Endodermal cell (in vitro differentiated cells): Measurements from ENCODE around the gene GALR3. TPM values are rescaled to one million over a fixed set of nuclear protein-coding genes. Genes with fewer than 3 reads are reported as not detected.

Source experiments
- DNase-seq: peaks from one replicate; pipeline ENCODE4 v3.0.0-alpha.2; 2017
- H3K27ac ChIP-seq: 2 replicates; pipeline ENCODE4 v1.5.1; 2013; ENCODE audit warnings: mild to moderate bottlenecking, low read depth, low read length, moderate library complexity
- H3K27me3 ChIP-seq: 2 replicates; pipeline ENCODE4 v1.6.1; 2013; ENCODE audit warnings: mild to moderate bottlenecking, low read length, moderate library complexity; ENCODE audit not compliant: insufficient read depth, control insufficient read depth, poor library complexity, severe bottlenecking
- H3K36me3 ChIP-seq: 2 replicates; pipeline ENCODE4 v1.7.0; 2013; ENCODE audit warnings: mild to moderate bottlenecking, low read length, moderate library complexity; ENCODE audit not compliant: control insufficient read depth, insufficient read depth
- H3K4me1 ChIP-seq: one replicate; pipeline ENCODE4 v1.7.0; 2013; ENCODE audit warnings: low read length; ENCODE audit not compliant: control insufficient read depth, insufficient read depth
- H3K4me3 ChIP-seq: 2 replicates; pipeline ENCODE4 v1.5.1; 2013; ENCODE audit warnings: mild to moderate bottlenecking, low read length, moderate library complexity
- H3K9ac ChIP-seq: 2 replicates; pipeline ENCODE4 v1.6.1; 2013; ENCODE audit warnings: mild to moderate bottlenecking, low read length, moderate library complexity; ENCODE audit not compliant: poor library complexity, severe bottlenecking; ENCODE audit errors: extremely low read depth
- H3K9me3 ChIP-seq: 2 replicates; pipeline ENCODE4 v1.6.1; 2013; ENCODE audit warnings: mild to moderate bottlenecking, low read length, moderate library complexity; ENCODE audit not compliant: control insufficient read depth
- H3K27ac Mint-ChIP-seq: 2 replicates; pipeline ENCODE4 v1.8.0; 2020; ENCODE audit warnings: mixed read lengths
- H3K27me3 Mint-ChIP-seq: 2 replicates; pipeline ENCODE4 v1.8.0; 2021; ENCODE audit warnings: mild to moderate bottlenecking, mixed read lengths; ENCODE audit not compliant: insufficient read depth
- H3K36me3 Mint-ChIP-seq: 2 replicates; pipeline ENCODE4 v1.8.0; 2020; ENCODE audit warnings: low read depth, mixed read lengths
- H3K4me1 Mint-ChIP-seq: 2 replicates; pipeline ENCODE4 v1.8.0; 2020; ENCODE audit warnings: mixed read lengths
- H3K4me3 Mint-ChIP-seq: 2 replicates; pipeline ENCODE4 v1.8.0; 2020; ENCODE audit warnings: mild to moderate bottlenecking, moderate library complexity, mixed read lengths
- H3K9me3 Mint-ChIP-seq: 2 replicates; pipeline ENCODE4 v1.8.0; 2020; ENCODE audit warnings: mild to moderate bottlenecking, mixed read lengths
- WGBS, 2 experiments: methylation state at CpG; one replicate each; pipeline versions ENCODE4 v1.1.5 to v1.1.7; 2013; ENCODE audit warnings: missing lambda C conversion rate in 2 of 2, mixed read lengths in 1 of 2; ENCODE audit not compliant: insufficient coverage in 1 of 2, insufficient read length in 1 of 2; 5-methylcytosine and 5-hydroxymethylcytosine counted together
- total RNA-seq, 2 donors: library from RNA; stranded (reverse); fragmentation: NEBNext Ultra II Directional in 1 of 2; extraction: Animal tissue kit (Norgen Biotek cat#: 25700) in 1 of 2; gene quantifications; 2 replicates in 1 of 2; 3 replicates in 1 of 2; pipeline ENCODE4 v1.2.1, GENCODE V29; 2021
- TF ChIP-seq, protein P1 (sequence below): fragments of 200-600 bp; sonication (generic); conservative IDR thresholded peaks from 2 replicates; pipeline ENCODE4 v1.5.0; 2021; ENCODE audit warnings: antibody characterized with exemption, mild to moderate bottlenecking

GALR3 gene
- total RNA-seq, 2 donors from 2014 or later = 0.40 to 0.77 TPM

DNA sequence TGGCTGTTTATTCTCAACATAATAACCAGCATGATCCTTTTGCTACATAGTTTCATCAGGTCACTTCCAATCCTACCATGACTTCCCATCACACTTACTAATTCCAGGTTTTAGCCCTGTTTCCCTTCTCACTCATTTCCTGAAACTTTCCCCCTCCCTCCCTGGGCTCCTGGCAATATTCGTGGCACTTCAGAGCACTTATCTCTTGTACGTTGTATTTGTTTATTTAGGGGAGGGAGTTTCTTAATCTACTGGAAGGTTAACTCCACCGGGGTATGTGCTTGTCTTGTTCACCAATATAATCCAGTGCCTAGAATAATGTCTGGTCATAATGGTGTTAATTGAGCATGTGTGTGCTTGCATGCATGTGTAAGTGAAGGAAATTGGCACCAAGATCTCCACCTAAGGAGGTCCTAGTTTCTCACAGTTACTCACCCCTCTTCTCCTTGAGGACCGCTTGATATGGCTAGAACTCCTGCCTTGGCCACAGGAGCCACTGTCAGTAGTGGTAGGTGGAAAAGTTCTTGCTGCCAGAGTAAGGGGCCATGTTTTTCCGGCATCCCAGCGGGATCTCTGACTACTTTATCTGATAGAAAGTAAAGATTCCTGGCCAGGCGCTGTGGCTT lies 37.7 kb downstream of the GALR3 start:
- WGBS, 2 experiments = 93 to 95% methylated on average over 3 to 7 of the region's 7 CpGs
- no peak overlapping the region for H3K27ac ChIP-seq
- TF ChIP-seq, protein P1, sequence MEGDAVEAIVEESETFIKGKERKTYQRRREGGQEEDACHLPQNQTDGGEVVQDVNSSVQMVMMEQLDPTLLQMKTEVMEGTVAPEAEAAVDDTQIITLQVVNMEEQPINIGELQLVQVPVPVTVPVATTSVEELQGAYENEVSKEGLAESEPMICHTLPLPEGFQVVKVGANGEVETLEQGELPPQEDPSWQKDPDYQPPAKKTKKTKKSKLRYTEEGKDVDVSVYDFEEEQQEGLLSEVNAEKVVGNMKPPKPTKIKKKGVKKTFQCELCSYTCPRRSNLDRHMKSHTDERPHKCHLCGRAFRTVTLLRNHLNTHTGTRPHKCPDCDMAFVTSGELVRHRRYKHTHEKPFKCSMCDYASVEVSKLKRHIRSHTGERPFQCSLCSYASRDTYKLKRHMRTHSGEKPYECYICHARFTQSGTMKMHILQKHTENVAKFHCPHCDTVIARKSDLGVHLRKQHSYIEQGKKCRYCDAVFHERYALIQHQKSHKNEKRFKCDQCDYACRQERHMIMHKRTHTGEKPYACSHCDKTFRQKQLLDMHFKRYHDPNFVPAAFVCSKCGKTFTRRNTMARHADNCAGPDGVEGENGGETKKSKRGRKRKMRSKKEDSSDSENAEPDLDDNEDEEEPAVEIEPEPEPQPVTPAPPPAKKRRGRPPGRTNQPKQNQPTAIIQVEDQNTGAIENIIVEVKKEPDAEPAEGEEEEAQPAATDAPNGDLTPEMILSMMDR = no peak
- Mint-ChIP-seq H3K4me3 (no peak overlapping the region), H3K27me3 (no peaks in the 10 kb centered on the region), H3K4me1 (peaks cover 3% of the 10 kb centered on the region), H3K36me3 (peaks cover 84% of the 10 kb centered on the region), H3K9me3 (no peaks in the 10 kb centered on the region), H3K27ac (peak overlapping the region; percentile 13)
- H3K4me3 ChIP-seq = no peak overlapping the region
- DNase-seq = no peak
- no peaks in the 10 kb centered on the region for H3K9me3 ChIP-seq
- H3K27me3 ChIP-seq = no peaks in the 10 kb centered on the region
- no peaks in the 10 kb centered on the region for H3K4me1 ChIP-seq
- no peak overlapping the region for H3K9ac ChIP-seq
- peaks cover 93% of the 10 kb centered on the region for H3K36me3 ChIP-seq

DNA sequence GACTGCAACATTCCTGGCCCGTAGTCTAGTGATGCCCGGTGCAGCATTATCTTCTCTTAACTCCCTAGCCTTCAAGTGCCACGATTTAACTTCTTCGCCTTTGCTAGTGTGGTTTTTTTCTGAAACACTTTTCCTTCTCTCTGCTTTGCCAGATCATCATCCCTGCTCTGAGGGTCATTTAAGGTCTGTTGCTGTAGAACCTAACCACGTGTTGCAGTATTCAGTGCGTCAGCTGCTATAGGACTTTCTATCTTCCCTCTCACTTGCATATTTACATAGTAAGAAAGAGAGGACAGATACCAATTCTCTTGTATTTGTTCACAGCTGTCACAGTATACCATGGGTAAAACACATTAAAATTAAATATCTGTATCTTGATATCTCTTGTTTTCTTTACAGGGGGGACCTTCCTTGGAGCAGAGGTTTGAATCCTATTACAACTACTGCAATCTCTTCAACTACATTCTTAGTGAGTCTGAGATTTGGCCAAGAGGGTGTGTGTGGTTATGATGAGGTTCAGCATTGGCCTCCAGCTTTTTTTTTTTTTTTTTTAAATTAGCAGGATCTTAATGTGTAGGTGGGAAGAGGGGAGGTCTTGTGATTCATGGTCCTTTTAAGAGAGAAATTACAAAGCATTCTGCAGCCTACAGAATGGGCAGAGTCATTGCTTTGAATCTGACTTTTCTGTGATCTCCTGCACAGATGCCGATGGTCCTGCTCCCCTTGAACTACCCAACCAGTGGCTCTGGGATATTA lies 39.6 kb downstream of the GALR3 start:
- Histone ChIP-seq H3K9ac (no peak overlapping the region), H3K4me3 (no peak overlapping the region), H3K27ac (no peak overlapping the region), H3K27me3 (no peaks in the 10 kb centered on the region), H3K4me1 (no peaks in the 10 kb centered on the region), H3K36me3 (peaks cover 93% of the 10 kb centered on the region), H3K9me3 (no peaks in the 10 kb centered on the region)
- TF ChIP-seq, protein P1 = no peak
- DNase-seq = no peak
- Mint-ChIP-seq H3K36me3 (peaks cover 86% of the 10 kb centered on the region), H3K27ac (peak overlapping the region; percentile 80), H3K4me3 (no peak overlapping the region), H3K9me3 (no peaks in the 10 kb centered on the region), H3K4me1 (peaks cover 3% of the 10 kb centered on the region), H3K27me3 (no peaks in the 10 kb centered on the region)
- 96 to 98% methylated on average over 5 to 7 of the region's 7 CpGs for WGBS, 2 experiments

GRCh38 chr22:37865510-37865909 lies 42.3 kb downstream of the GALR3 start:
- 95% methylated on average over 4 to 6 of the region's 6 CpGs for WGBS, 2 experiments
- TF ChIP-seq, protein P1 = no peak
- H3K9me3 Mint-ChIP-seq = no peaks in the 10 kb centered on the region
- no peak overlapping the region for H3K27ac Mint-ChIP-seq
- H3K36me3 Mint-ChIP-seq = peaks cover 89% of the 10 kb centered on the region
- Histone ChIP-seq H3K27ac (no peak overlapping the region), H3K9ac (no peak overlapping the region), H3K4me1 (no peaks in the 10 kb centered on the region), H3K9me3 (no peaks in the 10 kb centered on the region), H3K36me3 (peaks cover 87% of the 10 kb centered on the region), H3K27me3 (no peaks in the 10 kb centered on the region), H3K4me3 (no peak overlapping the region)
- no peak overlapping the region for H3K4me3 Mint-ChIP-seq
- H3K27me3 Mint-ChIP-seq = no peaks in the 10 kb centered on the region
- H3K4me1 Mint-ChIP-seq = peaks cover 3% of the 10 kb centered on the region
- no peak for DNase-seq
